Kidney (tissue), 14 donors: ENCODE data around the gene CREBL2. TPM values are rescaled to one million over a fixed set of nuclear protein-coding genes. Genes with fewer than 3 reads are reported as not detected.

Experiments used
- DNase-seq, 5 donors: peaks; one replicate each; pipeline ENCODE4 v3.0.0-alpha.2; 2013 to 2020
- FAIRE-seq: peaks from 2 replicates; lab custom pipeline; 2012; peaks lifted over from hg19 to GRCh38; lab: Jason Lieb, UNC
- H3K27ac ChIP-seq, 2 donors: one replicate each; pipeline ENCODE4 v1.7.0; 2013; ENCODE audit warnings: low read depth in 2 of 2, low read length in 2 of 2, inconsistent platforms in 1 of 2
- H3K27me3 ChIP-seq: one replicate; pipeline ENCODE4 v1.7.1; 2013; ENCODE audit warnings: low read length, inconsistent platforms; ENCODE audit not compliant: control insufficient read depth, insufficient read depth
- H3K36me3 ChIP-seq, 3 donors: one replicate each; pipeline versions ENCODE4 v1.7.0 to v1.7.1; 2013; ENCODE audit warnings: low read length in 3 of 3, control low read depth in 1 of 3, inconsistent platforms in 1 of 3; ENCODE audit not compliant: insufficient read depth in 3 of 3, control insufficient read depth in 2 of 3
- H3K4me1 ChIP-seq, 3 donors: one replicate each; pipeline versions ENCODE4 v1.7.0 to v1.7.1; 2013; ENCODE audit warnings: low read length in 3 of 3, inconsistent platforms in 1 of 3, low read depth in 1 of 3; ENCODE audit not compliant: control insufficient read depth in 2 of 3, insufficient read depth in 2 of 3
- H3K4me3 ChIP-seq, 3 donors: one replicate each; pipeline versions ENCODE4 v1.7.0 to v1.8.1; 2013; ENCODE audit warnings: low read length in 3 of 3, control low read depth in 1 of 3, inconsistent platforms in 1 of 3
- H3K9ac ChIP-seq, 3 donors: one replicate each; pipeline versions ENCODE4 v1.7.0 to v1.7.1; 2013; ENCODE audit warnings: low read length in 3 of 3, control low read depth in 1 of 3, inconsistent platforms in 1 of 3
- H3K9me3 ChIP-seq, 3 donors: one replicate each; pipeline versions ENCODE4 v1.7.0 to v1.7.1; 2013; ENCODE audit warnings: low read length in 3 of 3, control low read depth in 1 of 3, inconsistent platforms in 1 of 3; ENCODE audit not compliant: control insufficient read depth in 2 of 3, insufficient read depth in 1 of 3
- CTCF ChIP-seq: IDR thresholded peaks from 3 replicates; pipeline ENCODE4 v1.5.1; 2012; ENCODE audit warnings: mild to moderate bottlenecking, moderate library complexity, borderline replicate concordance; ENCODE audit not compliant: insufficient read depth; ENCODE audit errors: extremely low read depth
- intact Hi-C: fragments of 100-400 bp; cut with DNase I; formaldehyde crosslinking; loops from one replicate; pipeline ENCODE4 v1.11.1; 2022
- polyA plus RNA-seq: library from polyadenylated mRNA; stranded (reverse); fragments of 350-450 nt; fragmentation: Illumina TruSeq; extraction: RNeasy Lipid Tissue Mini Kit (QIAGEN cat#74804); gene quantifications from one replicate; pipeline ENCODE4 v1.2.3, GENCODE V29; 2014; ENCODE audit warnings: low read depth, low replicate concordance; ENCODE audit not compliant: insufficient read depth
- total RNA-seq: library from RNA; stranded (reverse); fragmentation: NEBNext Ultra II Directional; extraction: Animal tissue kit (Norgen Biotek cat#: 25700); gene quantifications from one replicate; pipeline ENCODE4 v1.2.1, GENCODE V29; 2021
- donor health status: control.
- donor health status: control.
- donor health status: control.
- donor health status: control.
- donor health status: control.
- donor health status: DM: yes; HTN: yes; CAD: no.
- donor health status: Normal renal cell carcinoma (clear cell type).

CREBL2 gene
- total and polyA plus RNA-seq, 2 donors from 2014 or later, result 35.8 to 38.6 TPM

GRCh38 chr12:12681061-12681765 lies 69.5 kb downstream of the CREBL2 start:
- H3K9ac ChIP-seq, result no peak overlapping the region
- no peaks in the 10 kb centered on the region for H3K36me3 ChIP-seq
- TF ChIP-seq CTCF, result no peak
- no peaks in the 10 kb centered on the region for H3K4me1 ChIP-seq
- H3K4me3 ChIP-seq, result no peak overlapping the region
- DNase-seq, result no peak
- H3K9me3 ChIP-seq, result no peaks in the 10 kb centered on the region
- FAIRE-seq, result no peak
- no peaks in the 10 kb centered on the region for H3K27me3 ChIP-seq
- H3K27ac ChIP-seq, result no peak overlapping the region
- intact Hi-C loops, result no loop called here

- FAIRE-seq, result no peak
- intact Hi-C loops, result no loop called here
- no peak overlapping the region for H3K27ac ChIP-seq
- H3K9ac ChIP-seq, result no peak overlapping the region
- H3K4me1 ChIP-seq, result no peaks in the 10 kb centered on the region
- H3K4me3 ChIP-seq, result no peak overlapping the region
- no peak for TF ChIP-seq CTCF
- no peaks in the 10 kb centered on the region for H3K27me3 ChIP-seq
- no peaks in the 10 kb centered on the region for H3K36me3 ChIP-seq
- H3K9me3 ChIP-seq, result no peaks in the 10 kb centered on the region
- no peak for DNase-seq
Measured at GRCh38 chr12:12682284-12682683, 70.6 kb downstream of the CREBL2 start.

GRCh38 chr12:12683136-12683697 lies 71.5 kb downstream of the CREBL2 start:
- Histone ChIP-seq H3K27me3 (no peaks in the 10 kb centered on the region), H3K36me3 (no peaks in the 10 kb centered on the region), H3K4me1 (no peaks in the 10 kb centered on the region), H3K4me3 (no peak overlapping the region), H3K9me3 (no peaks in the 10 kb centered on the region), H3K9ac (no peak overlapping the region), H3K27ac (no peak overlapping the region)
- intact Hi-C loops, result no loop called here
- no peak for TF ChIP-seq CTCF
- FAIRE-seq, result no peak
- no peak for DNase-seq
